ENCODE results near the gene SCGB3A1.

DNA sequence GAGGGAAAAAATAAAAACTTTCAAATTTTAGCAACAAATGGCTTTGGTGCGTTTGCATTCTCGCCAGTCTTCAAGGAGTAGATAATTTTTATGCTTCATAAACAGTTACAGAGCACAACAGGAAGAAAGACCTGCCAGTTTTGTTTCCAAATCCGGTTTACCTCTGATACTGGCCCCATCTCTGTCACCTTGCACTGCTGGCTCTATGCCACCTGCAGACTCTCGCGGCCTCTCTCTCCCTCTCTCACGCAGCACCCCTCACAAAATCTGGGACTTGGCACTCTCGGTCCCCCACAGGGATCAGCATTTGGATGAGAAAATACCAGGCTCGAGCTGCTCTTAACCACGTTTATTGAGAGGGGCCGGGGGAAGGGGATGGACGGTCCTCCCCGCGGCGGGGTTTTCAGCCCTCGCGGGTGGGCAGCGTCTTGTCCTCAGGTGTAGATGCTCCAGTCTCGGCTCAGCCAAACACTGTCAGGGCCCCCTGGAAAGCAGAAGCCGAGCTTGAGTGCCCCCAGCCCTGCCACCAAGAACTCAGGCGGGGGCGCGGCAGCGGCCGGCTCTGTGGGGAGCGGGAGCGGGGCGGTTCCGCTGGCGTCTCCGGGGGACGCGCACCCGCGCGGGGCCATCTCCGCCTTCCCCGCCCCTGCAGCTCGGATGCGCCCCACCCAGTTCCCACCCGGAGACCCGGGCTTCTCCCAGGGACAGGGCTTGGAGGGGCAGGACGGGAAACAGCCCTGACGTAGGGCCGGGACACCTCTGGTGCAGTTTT is 1.3 kb downstream of the SCGB3A1 start:
- TF ChIP-seq, protein P1, sequence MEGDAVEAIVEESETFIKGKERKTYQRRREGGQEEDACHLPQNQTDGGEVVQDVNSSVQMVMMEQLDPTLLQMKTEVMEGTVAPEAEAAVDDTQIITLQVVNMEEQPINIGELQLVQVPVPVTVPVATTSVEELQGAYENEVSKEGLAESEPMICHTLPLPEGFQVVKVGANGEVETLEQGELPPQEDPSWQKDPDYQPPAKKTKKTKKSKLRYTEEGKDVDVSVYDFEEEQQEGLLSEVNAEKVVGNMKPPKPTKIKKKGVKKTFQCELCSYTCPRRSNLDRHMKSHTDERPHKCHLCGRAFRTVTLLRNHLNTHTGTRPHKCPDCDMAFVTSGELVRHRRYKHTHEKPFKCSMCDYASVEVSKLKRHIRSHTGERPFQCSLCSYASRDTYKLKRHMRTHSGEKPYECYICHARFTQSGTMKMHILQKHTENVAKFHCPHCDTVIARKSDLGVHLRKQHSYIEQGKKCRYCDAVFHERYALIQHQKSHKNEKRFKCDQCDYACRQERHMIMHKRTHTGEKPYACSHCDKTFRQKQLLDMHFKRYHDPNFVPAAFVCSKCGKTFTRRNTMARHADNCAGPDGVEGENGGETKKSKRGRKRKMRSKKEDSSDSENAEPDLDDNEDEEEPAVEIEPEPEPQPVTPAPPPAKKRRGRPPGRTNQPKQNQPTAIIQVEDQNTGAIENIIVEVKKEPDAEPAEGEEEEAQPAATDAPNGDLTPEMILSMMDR (IDR thresholded peaks at IDR 0.05 in 4 of 5, conservative IDR thresholded peaks at IDR 0.05 in 1 of 5) = no peak
- TF ChIP-seq POLR2A (IDR thresholded peaks at IDR 0.05) = no peak
